ENCODE measurements around the gene PADI6.

DNA sequence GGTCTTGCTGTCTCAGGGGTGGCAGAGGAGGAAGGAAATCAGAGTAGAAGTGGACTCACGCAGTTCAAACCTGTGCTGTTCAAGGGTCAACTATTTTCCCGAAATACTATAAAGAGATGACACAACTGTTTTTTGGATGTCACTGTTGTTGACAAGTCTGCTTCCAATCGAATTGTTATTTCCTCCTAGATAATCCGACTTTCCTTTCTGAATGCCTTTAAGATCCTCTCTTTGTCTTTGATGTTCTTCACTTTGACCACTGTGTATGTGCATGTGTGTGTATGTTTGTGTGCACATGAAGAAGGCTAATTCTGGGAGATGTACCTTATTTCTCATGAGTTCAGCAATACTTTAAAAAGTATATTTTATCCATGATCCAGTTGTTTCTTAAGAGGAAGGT is 42.4 kb upstream of the PADI6 start:
- TF ChIP-seq, protein P1, sequence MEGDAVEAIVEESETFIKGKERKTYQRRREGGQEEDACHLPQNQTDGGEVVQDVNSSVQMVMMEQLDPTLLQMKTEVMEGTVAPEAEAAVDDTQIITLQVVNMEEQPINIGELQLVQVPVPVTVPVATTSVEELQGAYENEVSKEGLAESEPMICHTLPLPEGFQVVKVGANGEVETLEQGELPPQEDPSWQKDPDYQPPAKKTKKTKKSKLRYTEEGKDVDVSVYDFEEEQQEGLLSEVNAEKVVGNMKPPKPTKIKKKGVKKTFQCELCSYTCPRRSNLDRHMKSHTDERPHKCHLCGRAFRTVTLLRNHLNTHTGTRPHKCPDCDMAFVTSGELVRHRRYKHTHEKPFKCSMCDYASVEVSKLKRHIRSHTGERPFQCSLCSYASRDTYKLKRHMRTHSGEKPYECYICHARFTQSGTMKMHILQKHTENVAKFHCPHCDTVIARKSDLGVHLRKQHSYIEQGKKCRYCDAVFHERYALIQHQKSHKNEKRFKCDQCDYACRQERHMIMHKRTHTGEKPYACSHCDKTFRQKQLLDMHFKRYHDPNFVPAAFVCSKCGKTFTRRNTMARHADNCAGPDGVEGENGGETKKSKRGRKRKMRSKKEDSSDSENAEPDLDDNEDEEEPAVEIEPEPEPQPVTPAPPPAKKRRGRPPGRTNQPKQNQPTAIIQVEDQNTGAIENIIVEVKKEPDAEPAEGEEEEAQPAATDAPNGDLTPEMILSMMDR (IDR thresholded peaks at IDR 0.05; ENCODE audit: poor library complexity), result no peak
- TF ChIP-seq EZH2 (IDR thresholded peaks at IDR 0.05; ENCODE audit: borderline replicate concordance) (no peak), EZH2phosphoT487 (IDR thresholded peaks at IDR 0.05; ENCODE audit: low read depth, severe bottlenecking, unreplicated experiment) (no peak)

All from hepatocyte (in vitro differentiated cells).